Measurements from ENCODE around the gene CREB3L2.

The CREB3L2 gene

DNA sequence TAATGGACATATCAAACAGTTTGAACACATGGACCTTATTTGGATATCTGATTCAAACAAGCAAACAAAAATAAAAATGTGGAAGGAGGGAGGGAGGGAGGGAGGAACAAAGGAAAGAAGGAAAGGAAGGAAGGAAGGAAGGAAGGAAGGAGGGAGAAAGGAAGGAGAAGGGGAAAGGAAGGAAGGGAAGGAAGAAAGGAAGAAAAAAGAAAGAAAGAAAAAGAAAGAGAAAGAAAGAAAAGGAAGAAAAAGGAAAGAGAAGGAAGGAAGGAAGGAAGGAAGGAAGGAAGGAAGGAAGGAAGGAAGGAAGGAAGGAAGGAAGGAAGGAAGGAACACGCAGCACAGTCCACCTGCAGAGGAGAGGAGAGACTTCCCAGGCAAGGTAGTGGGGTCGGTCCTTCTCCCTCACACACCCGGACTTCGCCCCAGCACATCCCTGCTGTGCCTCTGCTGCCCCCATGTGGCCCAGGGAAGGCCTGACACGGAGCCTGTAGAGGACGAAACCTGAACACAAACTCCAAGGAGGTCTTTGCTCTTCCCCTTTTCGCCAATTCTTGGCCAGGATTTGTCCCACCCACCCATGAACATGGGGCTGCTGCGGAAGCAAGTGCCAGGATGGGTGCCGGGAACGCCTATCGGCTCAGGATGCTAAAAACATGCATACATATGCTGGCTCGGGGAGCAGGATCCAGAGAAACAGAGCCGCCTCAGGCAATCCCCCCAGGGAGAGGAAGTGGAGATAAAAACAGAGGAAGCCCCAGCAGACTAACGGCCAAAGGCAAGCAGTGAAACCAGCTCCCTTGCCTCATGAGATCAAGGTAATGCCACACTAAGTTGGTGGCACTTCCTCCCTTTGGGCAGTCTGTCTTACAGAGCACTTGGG is 102.8 kb downstream of the CREB3L2 start:
- no peaks in the 10 kb centered on the region for H3K27me3 ChIP-seq (ENCODE audit: control insufficient read depth, insufficient read depth, low read length)
- no peaks in the 10 kb centered on the region for H3K9me3 ChIP-seq (ENCODE audit: control insufficient read depth, insufficient read depth, low read length)
- H3K9ac ChIP-seq (ENCODE audit: low read depth, low read length), result no peak overlapping the region
- peak overlapping the region; percentile 23; the same call in 1 of the 2 replicates for H3K4me3 ChIP-seq (ENCODE audit: low read depth, low read length)
- peaks cover 64% of the 10 kb centered on the region for H3K36me3 ChIP-seq (ENCODE audit: control insufficient read depth, insufficient read depth, low read length)
- H3K4me1 ChIP-seq (ENCODE audit: control insufficient read depth, insufficient read depth, low read length), result peaks cover 10% of the 10 kb centered on the region
- H3K27ac ChIP-seq (ENCODE audit: low read depth, low read length), result peak overlapping the region; percentile 82

DNA sequence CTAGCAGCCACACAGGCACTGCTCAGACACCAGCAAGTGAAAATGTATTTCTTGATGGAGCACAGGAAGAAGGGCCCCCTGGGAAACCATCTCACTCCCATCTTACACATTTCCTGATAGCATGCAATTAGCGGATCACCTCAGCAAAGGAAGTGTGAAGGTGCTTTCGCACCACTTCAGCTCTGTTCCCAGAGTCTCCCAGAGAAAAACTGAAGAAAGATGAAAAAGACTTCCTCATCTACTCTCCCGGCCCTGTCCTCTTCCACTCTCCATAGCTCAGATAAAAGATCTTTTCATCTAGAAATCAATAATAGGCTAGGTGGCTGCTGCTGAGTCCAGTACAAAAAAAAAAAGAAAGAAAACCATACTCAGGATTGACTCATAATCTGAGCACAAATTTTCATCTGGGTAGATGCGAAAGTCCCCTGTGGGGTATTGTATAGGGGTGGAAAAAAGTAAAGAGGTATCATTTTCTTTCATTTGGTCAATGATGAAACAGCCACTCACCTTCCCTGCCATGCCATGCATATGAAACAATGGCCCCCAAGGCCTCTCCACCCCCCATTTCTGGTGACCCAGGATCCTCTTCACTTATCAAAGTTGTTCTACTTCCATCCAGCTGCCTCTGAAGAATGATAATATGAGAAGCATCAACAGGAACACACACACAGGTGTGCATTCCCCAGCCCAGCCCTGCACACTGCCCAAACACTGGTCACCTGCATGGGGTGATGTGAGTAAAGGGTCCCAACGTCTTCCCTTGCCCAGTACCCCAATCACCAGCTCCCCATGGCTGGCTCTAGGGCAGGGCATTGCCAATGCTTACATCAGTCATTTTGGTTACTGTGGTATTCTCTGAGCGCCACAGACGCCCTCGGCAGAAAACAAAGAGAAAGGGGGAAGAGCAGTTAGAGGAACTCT is 106.3 kb downstream of the CREB3L2 start:
- Histone ChIP-seq H3K9ac (ENCODE audit: low read depth, low read length) (no peak overlapping the region), H3K4me1 (ENCODE audit: control insufficient read depth, insufficient read depth, low read length) (peaks cover 10% of the 10 kb centered on the region), H3K27me3 (ENCODE audit: control insufficient read depth, insufficient read depth, low read length) (no peaks in the 10 kb centered on the region), H3K9me3 (ENCODE audit: control insufficient read depth, insufficient read depth, low read length) (no peaks in the 10 kb centered on the region), H3K36me3 (ENCODE audit: control insufficient read depth, insufficient read depth, low read length) (peaks cover 65% of the 10 kb centered on the region), H3K27ac (ENCODE audit: low read depth, low read length) (no peak overlapping the region), H3K4me3 (ENCODE audit: low read depth, low read length) (no peak overlapping the region)

DNA sequence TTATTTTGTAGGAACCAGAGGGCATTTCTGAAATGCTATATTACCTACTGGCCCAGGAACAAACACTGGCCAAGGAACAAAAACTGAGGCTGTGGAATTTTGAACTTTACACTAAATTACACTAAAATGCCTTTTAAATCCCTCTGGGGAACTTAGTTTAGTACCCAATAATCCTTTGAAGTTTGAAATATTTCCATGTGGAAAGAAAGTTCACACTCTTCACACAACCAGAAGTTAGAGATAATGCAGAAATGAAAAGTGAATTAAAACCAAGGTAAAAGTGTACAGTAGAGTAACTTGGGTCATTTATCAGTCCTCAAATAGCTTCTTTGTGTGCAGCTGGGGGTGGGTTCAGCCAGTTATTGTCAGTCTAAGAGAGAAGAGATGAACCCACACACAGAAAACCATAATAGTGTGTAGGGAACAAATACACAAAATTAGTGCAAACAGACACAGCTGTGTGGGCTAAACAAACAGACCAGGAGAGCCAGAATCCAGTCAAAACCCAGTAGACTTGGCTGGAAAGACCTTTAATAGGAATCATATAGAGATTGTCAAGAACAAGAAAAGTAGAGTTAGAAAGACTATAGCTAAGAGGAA is 108.6 kb downstream of the CREB3L2 start:
- Histone ChIP-seq H3K36me3 (ENCODE audit: control insufficient read depth, insufficient read depth, low read length) (peaks cover 60% of the 10 kb centered on the region), H3K27ac (ENCODE audit: low read depth, low read length) (no peak overlapping the region), H3K27me3 (ENCODE audit: control insufficient read depth, insufficient read depth, low read length) (no peaks in the 10 kb centered on the region), H3K9ac (ENCODE audit: low read depth, low read length) (no peak overlapping the region), H3K9me3 (ENCODE audit: control insufficient read depth, insufficient read depth, low read length) (no peaks in the 10 kb centered on the region), H3K4me3 (ENCODE audit: low read depth, low read length) (no peak overlapping the region), H3K4me1 (ENCODE audit: control insufficient read depth, insufficient read depth, low read length) (no peaks in the 10 kb centered on the region)

DNA sequence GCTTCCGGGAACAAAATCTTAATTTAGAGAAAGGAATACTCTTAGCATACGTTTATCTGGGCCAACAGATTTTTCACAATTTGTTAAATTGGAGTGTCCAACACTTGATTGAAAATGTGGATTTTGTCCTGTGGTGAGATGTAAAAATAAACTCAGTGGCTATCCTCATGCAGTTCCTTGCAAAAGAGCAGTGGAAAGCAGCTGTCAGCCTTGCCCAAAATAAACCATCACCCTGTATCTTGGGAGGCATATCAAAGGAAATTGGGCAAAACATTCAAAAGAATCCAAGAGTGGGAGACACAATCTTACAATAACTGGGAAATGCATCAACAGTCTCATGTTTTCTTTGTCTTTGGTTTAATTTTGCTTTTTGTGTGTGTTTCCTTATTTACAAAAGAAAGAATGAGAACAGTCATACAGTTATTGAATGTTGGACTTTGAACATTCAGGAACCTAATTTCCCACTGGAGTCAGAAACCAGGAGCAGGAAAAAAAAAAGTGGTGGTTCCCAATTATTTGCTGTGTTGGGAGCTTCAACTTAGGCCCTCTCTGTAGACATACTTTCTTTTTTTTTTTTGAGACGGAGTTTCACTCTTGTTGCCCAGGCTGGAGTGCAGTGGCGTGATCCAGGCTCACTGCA is 110.8 kb downstream of the CREB3L2 start:
- Histone ChIP-seq H3K4me1 (ENCODE audit: control insufficient read depth, insufficient read depth, low read length) (peaks cover 12% of the 10 kb centered on the region), H3K9me3 (ENCODE audit: control insufficient read depth, insufficient read depth, low read length) (no peaks in the 10 kb centered on the region), H3K27ac (ENCODE audit: low read depth, low read length) (no peak overlapping the region), H3K36me3 (ENCODE audit: control insufficient read depth, insufficient read depth, low read length) (peaks cover 45% of the 10 kb centered on the region), H3K9ac (ENCODE audit: low read depth, low read length) (no peak overlapping the region), H3K4me3 (ENCODE audit: low read depth, low read length) (no peak overlapping the region), H3K27me3 (ENCODE audit: control insufficient read depth, insufficient read depth, low read length) (no peaks in the 10 kb centered on the region)

DNA sequence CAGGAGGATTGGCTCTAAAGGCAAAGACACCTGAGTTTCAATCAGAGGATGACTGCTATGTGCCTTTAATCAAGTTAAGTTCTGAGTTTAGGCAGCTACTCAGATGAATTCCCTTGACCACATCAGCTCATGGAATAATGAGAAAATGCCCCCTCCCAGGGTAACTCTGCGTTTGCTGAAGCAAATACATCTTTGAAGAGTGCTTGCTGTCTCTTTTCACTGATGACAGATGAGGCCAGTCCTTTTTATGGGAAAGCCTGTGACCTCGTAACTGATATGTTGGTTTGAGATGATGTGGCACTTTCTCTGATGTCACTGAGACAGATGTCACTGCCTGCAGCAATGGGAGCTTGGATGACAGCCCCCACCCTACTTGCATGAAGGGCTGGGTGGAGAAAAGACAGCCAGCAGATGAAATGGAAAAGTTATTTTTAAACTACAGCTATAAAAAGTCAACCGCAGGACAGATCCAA is 111.4 kb downstream of the CREB3L2 start:
- Histone ChIP-seq H3K27me3 (ENCODE audit: control insufficient read depth, insufficient read depth, low read length) (no peaks in the 10 kb centered on the region), H3K4me1 (ENCODE audit: control insufficient read depth, insufficient read depth, low read length) (peaks cover 16% of the 10 kb centered on the region), H3K27ac (ENCODE audit: low read depth, low read length) (no peak overlapping the region), H3K9me3 (ENCODE audit: control insufficient read depth, insufficient read depth, low read length) (no peaks in the 10 kb centered on the region), H3K4me3 (ENCODE audit: low read depth, low read length) (no peak overlapping the region), H3K36me3 (ENCODE audit: control insufficient read depth, insufficient read depth, low read length) (peaks cover 39% of the 10 kb centered on the region), H3K9ac (ENCODE audit: low read depth, low read length) (no peak overlapping the region)

DNA sequence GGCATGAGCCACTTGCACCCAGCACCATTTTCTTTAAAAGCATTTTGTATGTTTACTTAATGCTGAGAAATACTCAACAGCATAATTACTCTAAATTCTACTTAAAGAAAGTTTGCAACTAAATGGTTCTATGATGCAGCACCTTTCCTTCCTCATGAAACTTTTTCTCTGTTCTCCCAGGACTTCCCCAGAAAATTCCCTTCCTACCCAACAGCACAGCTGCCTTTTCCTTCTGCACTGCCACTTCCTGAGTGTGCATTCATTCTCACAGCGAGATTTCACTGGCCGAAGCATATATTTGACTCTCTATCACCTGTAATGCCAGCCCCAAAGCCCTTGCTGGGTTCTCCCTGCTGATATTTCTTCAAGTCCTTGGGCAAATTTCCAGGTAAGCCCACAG is 113.6 kb downstream of the CREB3L2 start:
- Histone ChIP-seq H3K27me3 (ENCODE audit: control insufficient read depth, insufficient read depth, low read length) (no peaks in the 10 kb centered on the region), H3K9me3 (ENCODE audit: control insufficient read depth, insufficient read depth, low read length) (no peaks in the 10 kb centered on the region), H3K27ac (ENCODE audit: low read depth, low read length) (no peak overlapping the region), H3K9ac (ENCODE audit: low read depth, low read length) (no peak overlapping the region), H3K36me3 (ENCODE audit: control insufficient read depth, insufficient read depth, low read length) (peaks cover 38% of the 10 kb centered on the region; the same call in 1 of the 2 replicates), H3K4me3 (ENCODE audit: low read depth, low read length) (no peak overlapping the region), H3K4me1 (ENCODE audit: control insufficient read depth, insufficient read depth, low read length) (peaks cover 16% of the 10 kb centered on the region)

DNA sequence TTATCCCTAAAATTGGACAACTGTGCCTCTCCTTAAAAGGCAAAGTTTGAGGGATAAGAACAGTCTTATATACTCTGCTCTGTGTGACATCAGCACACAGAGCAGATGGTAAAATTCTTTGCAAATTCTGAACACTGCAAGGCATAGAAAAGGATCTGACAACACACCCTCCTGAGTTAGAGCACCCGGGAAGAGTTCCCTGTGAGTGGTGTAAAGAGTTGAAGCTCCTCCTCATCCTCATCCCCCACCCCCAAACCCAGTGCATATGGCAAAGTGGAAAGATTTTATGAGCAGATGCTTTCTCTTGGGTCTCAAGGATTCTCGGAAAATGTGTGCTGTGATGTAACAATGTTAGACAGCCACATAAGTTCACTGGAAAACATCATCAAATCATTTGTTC is 115.1 kb downstream of the CREB3L2 start:
- Histone ChIP-seq H3K36me3 (ENCODE audit: control insufficient read depth, insufficient read depth, low read length) (peaks cover 43% of the 10 kb centered on the region), H3K27me3 (ENCODE audit: control insufficient read depth, insufficient read depth, low read length) (no peaks in the 10 kb centered on the region), H3K4me1 (ENCODE audit: control insufficient read depth, insufficient read depth, low read length) (peaks cover 21% of the 10 kb centered on the region), H3K27ac (ENCODE audit: low read depth, low read length) (peak overlapping the region; percentile 67), H3K9me3 (ENCODE audit: control insufficient read depth, insufficient read depth, low read length) (0 out of 2 replicates have a peak, but pooled peaks cover 5% of the 10 kb centered on the region), H3K4me3 (ENCODE audit: low read depth, low read length) (no peak overlapping the region), H3K9ac (ENCODE audit: low read depth, low read length) (no peak overlapping the region)

DNA sequence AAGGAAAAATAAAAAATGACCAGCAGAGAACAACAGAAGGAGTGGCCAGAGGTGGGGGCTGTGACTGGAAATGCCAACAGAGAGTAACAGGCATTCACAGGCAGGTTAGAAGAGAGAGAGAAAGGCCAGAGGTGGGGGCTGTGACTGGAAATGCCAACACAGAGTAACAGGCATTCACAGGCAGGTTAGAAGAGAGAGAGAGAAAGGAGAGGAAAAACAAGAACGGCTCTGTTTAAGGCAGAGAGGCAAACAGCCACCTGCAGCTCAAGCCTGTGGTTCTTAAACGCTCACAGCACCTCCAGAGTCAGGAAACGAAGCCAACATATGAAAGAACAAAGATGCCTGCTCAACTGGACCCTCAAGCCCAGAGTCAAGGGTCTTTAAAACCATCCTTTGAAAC is 115.6 kb downstream of the CREB3L2 start:
- peaks cover 22% of the 10 kb centered on the region for H3K4me1 ChIP-seq (ENCODE audit: control insufficient read depth, insufficient read depth, low read length)
- H3K27me3 ChIP-seq (ENCODE audit: control insufficient read depth, insufficient read depth, low read length), result no peaks in the 10 kb centered on the region
- H3K4me3 ChIP-seq (ENCODE audit: low read depth, low read length), result no peak overlapping the region
- H3K9ac ChIP-seq (ENCODE audit: low read depth, low read length), result no peak overlapping the region
- 0 out of 2 replicates have a peak, but pooled peaks cover 5% of the 10 kb centered on the region for H3K9me3 ChIP-seq (ENCODE audit: control insufficient read depth, insufficient read depth, low read length)
- H3K36me3 ChIP-seq (ENCODE audit: control insufficient read depth, insufficient read depth, low read length), result peaks cover 48% of the 10 kb centered on the region
- H3K27ac ChIP-seq (ENCODE audit: low read depth, low read length), result peak overlapping the region; percentile 67

DNA sequence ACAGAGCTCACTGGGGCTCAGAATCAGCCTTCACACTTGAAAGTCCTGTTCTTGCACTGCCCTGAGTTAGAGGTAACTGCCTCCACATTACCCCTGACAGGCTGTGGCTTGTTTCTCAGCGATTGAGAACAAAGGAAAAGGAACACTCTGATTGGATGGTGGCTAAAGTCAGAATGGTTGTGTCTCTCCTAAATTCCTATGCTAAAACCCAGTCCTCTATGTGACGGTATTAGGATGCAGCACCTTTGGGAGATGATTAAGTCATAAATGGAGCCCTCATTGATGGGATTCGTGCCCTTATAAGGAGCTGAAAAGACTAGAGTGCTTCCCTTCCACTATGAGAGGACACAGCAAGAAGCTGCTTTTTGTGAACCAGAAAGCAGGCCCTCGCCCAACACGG is 116.2 kb downstream of the CREB3L2 start:
- H3K27ac ChIP-seq (ENCODE audit: low read depth, low read length), result peak overlapping the region; percentile 12
- no peak overlapping the region for H3K9ac ChIP-seq (ENCODE audit: low read depth, low read length)
- no peaks in the 10 kb centered on the region for H3K27me3 ChIP-seq (ENCODE audit: control insufficient read depth, insufficient read depth, low read length)
- 0 out of 2 replicates have a peak, but pooled peaks cover 5% of the 10 kb centered on the region for H3K9me3 ChIP-seq (ENCODE audit: control insufficient read depth, insufficient read depth, low read length)
- peaks cover 22% of the 10 kb centered on the region for H3K4me1 ChIP-seq (ENCODE audit: control insufficient read depth, insufficient read depth, low read length)
- H3K4me3 ChIP-seq (ENCODE audit: low read depth, low read length), result no peak overlapping the region
- peaks cover 43% of the 10 kb centered on the region for H3K36me3 ChIP-seq (ENCODE audit: control insufficient read depth, insufficient read depth, low read length)

DNA sequence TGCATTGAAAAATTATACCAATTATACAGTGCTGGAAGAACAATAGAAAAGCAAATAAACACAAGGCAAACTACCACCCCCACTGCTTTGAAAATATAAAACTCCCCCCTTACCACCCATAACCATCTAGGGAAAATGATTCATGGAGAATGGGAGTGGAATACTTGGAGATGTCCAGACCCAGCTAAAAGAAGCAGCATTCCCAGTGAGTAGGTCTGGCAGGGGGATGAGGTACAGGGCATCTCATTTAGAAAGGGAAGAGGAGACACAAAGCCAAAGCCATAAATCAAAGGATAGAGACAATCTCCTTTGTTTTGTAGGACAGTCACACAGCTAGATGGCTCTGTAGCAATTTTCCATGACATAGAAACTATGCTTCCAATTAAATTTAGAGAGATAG is 119.1 kb downstream of the CREB3L2 start:
- Histone ChIP-seq H3K27me3 (ENCODE audit: control insufficient read depth, insufficient read depth, low read length) (no peaks in the 10 kb centered on the region), H3K4me3 (ENCODE audit: low read depth, low read length) (no peak overlapping the region), H3K27ac (ENCODE audit: low read depth, low read length) (no peak overlapping the region), H3K36me3 (ENCODE audit: control insufficient read depth, insufficient read depth, low read length) (peaks cover 45% of the 10 kb centered on the region), H3K9ac (ENCODE audit: low read depth, low read length) (no peak overlapping the region), H3K4me1 (ENCODE audit: control insufficient read depth, insufficient read depth, low read length) (peaks cover 50% of the 10 kb centered on the region), H3K9me3 (ENCODE audit: control insufficient read depth, insufficient read depth, low read length) (0 out of 2 replicates have a peak, but pooled peaks cover 5% of the 10 kb centered on the region)

All from HUES48 (cell line).